Effector memory CD8-positive, alpha-beta T cell (primary cell): ENCODE results near the gene C1QTNF1.
"Not testable (repeated sequence)": the region's sequence is repeated elsewhere in the genome, so short reads cannot be mapped to it uniquely, and the experiment has no call there.

Experiments used
- ATAC-seq: fragments of 150-1000 bp; cut with Tn5 transposase; replicated peaks from 2 replicates; pipeline ENCODE4 v1.10.0; 2021; ENCODE audit warnings: mild to moderate bottlenecking, moderate library complexity
- DNase-seq, 3 experiments: peaks; one replicate each; pipeline ENCODE4 v3.0.0; 2021
- H3K27ac Mint-ChIP-seq, 2 donors: one replicate each; pipeline ENCODE4 v1.8.0; 2022; ENCODE audit warnings: mild to moderate bottlenecking in 2 of 2, mixed read lengths in 2 of 2, moderate library complexity in 2 of 2
- H3K27me3 Mint-ChIP-seq, 2 donors: one replicate each; pipeline ENCODE4 v1.8.0; 2022; ENCODE audit warnings: mixed read lengths in 2 of 2
- H3K36me3 Mint-ChIP-seq: one replicate; pipeline ENCODE4 v1.8.0; 2022; ENCODE audit warnings: mild to moderate bottlenecking, moderate library complexity, mixed read lengths; ENCODE audit not compliant: insufficient read depth
- H3K4me1 Mint-ChIP-seq, 2 donors: one replicate each; pipeline ENCODE4 v1.8.0; 2022; ENCODE audit warnings: low read depth in 2 of 2, mixed read lengths in 2 of 2
- H3K4me3 Mint-ChIP-seq, 2 donors: one replicate each; pipeline ENCODE4 v1.8.0; 2022; ENCODE audit warnings: mild to moderate bottlenecking in 2 of 2, mixed read lengths in 2 of 2, moderate library complexity in 2 of 2
- H3K9me3 Mint-ChIP-seq, 2 donors: one replicate each; pipeline ENCODE4 v1.8.0; 2022; ENCODE audit warnings: mixed read lengths in 2 of 2

The C1QTNF1 gene

DNA sequence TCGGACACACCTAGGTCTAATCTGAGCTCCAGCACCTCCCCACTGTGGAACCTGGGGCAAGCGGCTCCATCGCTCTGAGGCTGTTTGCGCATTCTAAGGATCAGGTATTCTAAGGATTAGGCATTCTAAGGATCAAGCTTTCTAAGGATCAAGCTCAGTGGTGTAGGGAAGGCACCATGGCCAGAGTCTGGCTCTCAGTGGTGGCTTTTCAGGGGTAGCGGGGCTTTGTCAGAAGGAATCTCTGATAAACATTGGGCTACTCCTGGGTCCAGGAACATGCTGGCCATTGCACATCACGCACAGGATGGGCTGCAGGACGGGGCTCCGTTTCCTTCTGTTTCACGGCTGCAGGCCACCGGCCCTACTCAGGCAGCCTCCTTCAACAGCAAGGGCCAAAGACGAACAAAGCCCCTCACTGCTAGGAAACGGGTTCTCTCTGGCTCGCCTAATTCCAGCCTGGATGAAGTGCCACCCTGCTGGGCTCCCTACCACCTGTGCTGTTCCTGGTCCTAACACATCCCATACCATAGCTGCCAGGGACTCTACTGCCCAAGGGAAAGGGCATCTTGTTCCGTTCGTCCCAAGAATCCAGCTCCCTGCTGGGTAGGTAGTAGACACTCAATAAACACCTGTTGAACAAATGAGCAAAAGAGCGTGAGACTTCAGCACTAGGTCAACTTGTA lies 5.5 kb downstream of the C1QTNF1 start:
- ATAC-seq (no peak), DNase-seq (no peak)
- no peaks in the 10 kb centered on the region for H3K9me3 Mint-ChIP-seq
- H3K4me3 Mint-ChIP-seq, result no peak overlapping the region
- peaks cover 55 to 66% of the 10 kb centered on the region in 2 donors for H3K27me3 Mint-ChIP-seq
- H3K27ac Mint-ChIP-seq, result no peak overlapping the region
- peaks cover 3 to 7% of the 10 kb centered on the region in 2 donors for H3K4me1 Mint-ChIP-seq
- H3K36me3 Mint-ChIP-seq, result no peaks in the 10 kb centered on the region

DNA sequence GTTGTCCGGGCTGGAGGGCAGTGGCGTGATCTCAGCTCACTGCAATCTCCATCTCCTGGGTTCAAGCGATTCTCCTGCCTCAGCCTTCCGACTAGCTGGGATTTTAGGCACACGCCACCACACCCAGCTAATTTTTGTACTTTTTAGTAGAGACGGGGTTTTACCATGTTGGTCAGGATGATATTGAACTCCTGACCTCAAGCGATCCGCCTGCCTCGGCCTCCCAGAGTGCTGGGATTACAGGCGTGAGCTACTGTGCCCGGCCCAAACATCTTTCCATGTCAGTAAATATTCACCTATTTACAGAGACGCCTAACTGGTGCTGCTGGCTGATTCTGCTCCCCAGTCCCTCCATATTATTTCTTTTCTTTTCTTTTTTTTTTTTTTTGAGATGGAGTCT lies 6.7 kb downstream of the C1QTNF1 start:
- H3K36me3 Mint-ChIP-seq, H3K27ac Mint-ChIP-seq, ATAC-seq, H3K4me1 Mint-ChIP-seq, DNase-seq, H3K9me3 Mint-ChIP-seq, H3K4me3 Mint-ChIP-seq: not testable (repeated sequence)
- H3K27me3 Mint-ChIP-seq, result peaks cover 49 to 56% of the 10 kb centered on the region in 2 donors

DNA sequence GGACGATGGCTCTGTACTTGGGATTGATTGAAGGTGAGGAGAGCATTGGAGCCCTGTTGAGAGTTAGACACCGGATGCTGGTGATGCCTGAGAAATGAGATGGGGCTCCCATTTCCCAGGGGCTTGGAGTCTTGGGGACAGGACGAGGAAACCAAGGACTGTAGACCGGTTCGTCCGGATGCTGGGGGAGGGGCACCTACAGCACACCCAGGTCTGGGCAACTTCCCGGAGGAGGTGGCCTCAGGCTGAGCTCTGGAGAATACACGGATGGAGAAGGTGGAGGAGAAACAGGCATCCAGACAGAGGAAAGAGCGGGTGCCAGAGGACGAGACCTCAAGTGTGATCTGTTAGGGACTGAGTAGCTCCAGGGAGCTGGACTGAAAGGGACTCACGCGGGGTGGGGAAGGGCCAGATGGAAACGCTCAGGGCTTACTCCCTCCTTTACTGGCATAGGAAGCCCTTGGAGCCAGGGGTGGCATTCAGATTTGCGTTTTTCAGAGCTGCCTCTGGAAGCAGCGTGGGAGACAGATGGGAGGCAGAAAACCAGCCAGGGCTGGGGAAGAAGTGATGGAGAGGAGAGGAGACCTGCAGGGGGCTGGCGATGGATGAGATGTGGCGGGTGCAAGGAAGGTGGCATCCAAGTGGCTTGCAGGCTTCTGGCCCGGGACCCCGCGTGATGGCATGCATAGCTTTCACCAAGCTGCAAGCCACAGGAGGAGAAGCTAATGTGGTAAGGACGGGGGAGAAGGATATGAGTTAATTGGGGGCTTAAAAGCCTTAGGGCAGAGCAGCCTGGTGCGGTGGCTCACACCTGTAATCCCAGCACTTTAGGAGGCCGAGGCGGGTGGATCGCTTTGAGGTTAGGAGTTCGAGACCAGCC lies 8.3 kb downstream of the C1QTNF1 start:
- ATAC-seq (no peak), DNase-seq (no peak)
- H3K4me3 Mint-ChIP-seq, result no peak overlapping the region
- H3K27me3 Mint-ChIP-seq, result peaks cover 39 to 44% of the 10 kb centered on the region in 2 donors
- no peaks in the 10 kb centered on the region for H3K4me1 Mint-ChIP-seq
- H3K36me3 Mint-ChIP-seq, result no peaks in the 10 kb centered on the region
- H3K9me3 Mint-ChIP-seq, result no peaks in the 10 kb centered on the region
- H3K27ac Mint-ChIP-seq, result no peak overlapping the region

DNA sequence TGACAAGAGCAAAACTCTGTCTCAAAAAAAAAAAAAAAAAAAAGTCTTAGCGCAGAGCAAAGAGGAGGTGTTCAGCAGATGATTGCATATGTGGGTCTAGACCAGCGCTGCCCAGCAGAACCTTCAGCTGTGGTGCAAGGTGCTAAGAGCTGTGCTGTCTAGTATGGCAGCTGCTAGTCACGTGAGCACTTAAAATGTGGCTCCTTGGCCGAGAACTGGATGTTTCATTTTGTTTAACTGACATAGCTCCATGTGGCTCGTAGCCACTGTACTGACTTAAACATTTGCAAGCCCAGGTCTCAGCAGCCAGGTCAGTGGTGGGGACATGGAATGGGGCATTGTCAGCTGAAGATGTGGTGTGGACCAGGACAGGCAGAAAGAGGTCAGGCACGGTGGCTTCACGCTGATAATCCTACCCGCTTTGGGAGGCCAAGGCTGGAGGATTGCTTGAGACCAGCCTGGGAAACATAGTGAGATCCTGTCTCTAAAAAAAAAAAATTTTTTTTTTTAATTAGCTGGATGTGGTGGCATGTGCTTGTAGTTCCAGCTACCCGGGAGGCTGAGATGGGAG lies 9.2 kb downstream of the C1QTNF1 start:
- Mint-ChIP-seq H3K4me3 (no peak overlapping the region), H3K27ac (no peak overlapping the region), H3K27me3 (peaks cover 33 to 35% of the 10 kb centered on the region in 2 donors), H3K36me3 (no peaks in the 10 kb centered on the region), H3K9me3 (no peaks in the 10 kb centered on the region), H3K4me1 (no peaks in the 10 kb centered on the region)
- DNase-seq (no peak), ATAC-seq (no peak)

DNA sequence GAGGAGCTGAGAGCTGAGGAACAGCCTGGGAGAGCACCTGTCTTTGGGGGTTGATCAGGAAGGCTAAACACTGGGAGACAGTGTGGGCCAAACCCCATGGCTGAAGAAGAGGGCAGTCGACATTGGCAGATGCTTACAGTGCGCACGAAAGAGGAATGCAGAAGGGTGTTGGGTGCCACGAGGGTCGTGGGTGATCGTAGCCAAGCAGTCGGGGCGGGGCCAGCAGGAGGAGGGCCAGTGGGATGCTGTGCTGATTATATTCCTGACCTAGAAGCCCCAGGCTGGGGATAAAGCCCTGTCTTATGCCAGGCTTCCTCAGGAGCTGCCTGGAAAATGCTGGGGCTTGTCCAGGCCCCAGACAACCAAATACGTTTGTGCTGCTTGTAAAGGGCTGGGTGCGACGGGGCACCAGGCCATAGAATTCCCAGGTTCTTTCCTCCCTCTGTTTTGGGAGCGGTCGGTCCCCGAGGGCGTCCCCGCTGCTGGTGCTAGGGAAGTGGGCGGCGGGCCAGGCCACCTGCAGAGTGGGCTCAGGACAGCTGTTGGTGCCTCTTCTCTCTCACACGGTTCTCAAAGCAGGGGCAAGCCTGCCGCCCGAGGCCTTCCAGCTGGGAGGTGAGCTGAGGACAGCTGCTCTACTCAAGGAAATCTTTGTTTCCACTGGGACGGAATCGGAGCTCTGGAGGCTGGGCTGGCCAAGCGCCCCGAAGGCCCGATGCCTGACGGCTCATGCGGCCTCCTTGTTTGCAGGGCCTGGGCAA lies 10.0 kb downstream of the C1QTNF1 start:
- ATAC-seq (no peak), DNase-seq (no peak)
- Mint-ChIP-seq H3K9me3 (no peaks in the 10 kb centered on the region), H3K36me3 (no peaks in the 10 kb centered on the region), H3K4me1 (no peaks in the 10 kb centered on the region), H3K4me3 (no peak overlapping the region), H3K27me3 (peaks cover 27 to 31% of the 10 kb centered on the region in 2 donors), H3K27ac (no peak overlapping the region)

DNA sequence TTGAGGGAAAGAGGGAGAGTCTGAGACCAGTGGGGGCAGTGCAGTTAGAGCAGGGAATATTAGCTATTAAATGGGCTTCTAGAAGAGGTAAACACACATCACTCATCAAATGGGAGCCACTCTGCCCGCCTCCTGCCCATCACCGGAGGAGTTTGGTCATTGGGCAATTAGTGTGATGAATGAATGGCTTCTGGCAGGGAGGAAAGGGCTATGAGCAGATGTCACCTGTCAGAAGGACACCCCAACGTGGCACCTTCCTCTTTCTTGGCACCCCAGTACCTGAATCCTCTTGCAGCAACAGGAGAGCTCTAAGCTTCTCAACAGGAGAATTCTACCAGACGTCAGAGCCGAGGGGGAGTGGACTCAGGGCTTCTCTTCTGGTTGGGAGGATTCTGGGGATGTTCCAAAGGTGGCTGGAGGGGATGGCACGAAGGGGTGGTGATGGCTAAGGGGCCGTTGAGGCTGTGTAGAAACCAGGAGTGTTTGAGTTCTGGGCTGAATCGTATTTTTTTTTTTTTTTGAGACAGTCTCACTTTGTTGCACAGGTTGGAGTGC lies 11.0 kb downstream of the C1QTNF1 start:
- H3K27ac Mint-ChIP-seq, result no peak overlapping the region
- H3K4me3 Mint-ChIP-seq, result no peak overlapping the region
- DNase-seq, result no peak
- H3K27me3 Mint-ChIP-seq, result peaks cover 26 to 27% of the 10 kb centered on the region in 2 donors
- H3K9me3 Mint-ChIP-seq, result no peaks in the 10 kb centered on the region
- no peak for ATAC-seq
- H3K4me1 Mint-ChIP-seq, result no peaks in the 10 kb centered on the region
- no peaks in the 10 kb centered on the region for H3K36me3 Mint-ChIP-seq

DNA sequence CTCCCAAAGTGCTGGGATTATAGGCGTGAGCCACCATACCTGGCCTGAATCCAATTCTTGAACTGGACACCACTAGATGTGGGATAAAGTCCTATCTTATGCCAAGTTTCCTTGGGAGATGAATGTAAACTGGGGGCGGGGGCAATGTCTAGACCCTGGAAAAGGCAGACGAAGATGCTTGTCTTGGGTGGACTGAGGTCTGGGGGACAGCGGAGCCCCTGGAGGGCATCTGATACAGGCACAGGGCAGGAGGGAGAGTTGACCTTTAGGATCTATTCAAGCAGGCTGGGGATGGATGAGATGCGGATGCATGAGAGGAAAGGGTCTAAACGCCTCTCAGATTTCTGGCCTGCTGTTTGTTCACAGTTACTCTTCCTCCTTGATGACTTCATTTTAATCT lies 11.7 kb downstream of the C1QTNF1 start:
- Mint-ChIP-seq H3K27me3 (peaks cover 19 to 26% of the 10 kb centered on the region in 2 donors), H3K4me1 (no peaks in the 10 kb centered on the region), H3K4me3 (no peak overlapping the region), H3K9me3 (no peaks in the 10 kb centered on the region), H3K36me3 (no peaks in the 10 kb centered on the region), H3K27ac (no peak overlapping the region)
- no peak for ATAC-seq
- DNase-seq, result no peak

DNA sequence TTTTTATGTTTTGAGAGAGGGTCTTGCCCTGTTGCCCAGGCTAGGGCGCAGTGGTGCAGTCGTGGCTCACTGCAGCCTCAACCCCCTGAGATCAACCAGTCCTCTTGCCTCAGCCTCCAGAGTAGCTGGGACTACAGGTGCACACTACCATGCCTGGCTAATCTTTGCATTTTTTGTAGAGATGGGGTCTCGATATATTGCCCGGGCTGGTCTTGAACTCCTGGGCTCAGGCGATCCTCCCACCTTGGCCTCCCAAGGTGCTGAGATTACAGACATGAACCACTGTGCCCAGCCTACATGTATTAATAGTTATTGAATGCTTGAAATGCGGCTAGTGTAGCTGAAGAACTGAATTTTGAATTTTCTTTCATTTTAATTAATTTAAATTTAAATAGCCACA lies 12.2 kb downstream of the C1QTNF1 start:
- Mint-ChIP-seq H3K27ac (no peak overlapping the region), H3K4me1 (no peaks in the 10 kb centered on the region), H3K9me3 (no peaks in the 10 kb centered on the region), H3K27me3 (peaks cover 14 to 21% of the 10 kb centered on the region in 2 donors), H3K4me3 (no peak overlapping the region), H3K36me3 (no peaks in the 10 kb centered on the region)
- no peak for ATAC-seq
- no peak for DNase-seq

DNA sequence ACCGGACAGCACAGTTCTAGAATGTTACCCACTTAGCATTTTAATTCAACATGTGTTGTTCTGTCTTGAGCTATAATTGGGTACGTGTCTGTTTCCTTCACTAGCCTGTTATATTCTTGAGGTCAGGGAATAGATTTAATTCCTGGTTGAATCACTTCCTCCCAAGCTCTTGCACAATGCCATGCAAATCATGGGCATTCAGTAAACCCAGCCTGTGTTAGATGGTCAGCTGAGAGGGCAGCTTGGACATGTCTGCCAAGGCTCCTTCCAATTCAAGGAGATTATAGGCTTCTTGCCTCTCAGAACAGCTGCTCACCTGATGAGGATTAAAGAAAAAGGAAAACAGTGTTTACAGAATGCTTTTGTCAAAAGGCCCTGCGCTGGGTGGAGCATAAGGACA lies 12.6 kb downstream of the C1QTNF1 start:
- no peak for DNase-seq
- peaks cover 10 to 17% of the 10 kb centered on the region in 2 donors for H3K27me3 Mint-ChIP-seq
- no peaks in the 10 kb centered on the region for H3K9me3 Mint-ChIP-seq
- no peak overlapping the region for H3K4me3 Mint-ChIP-seq
- ATAC-seq, result no peak
- no peaks in the 10 kb centered on the region for H3K4me1 Mint-ChIP-seq
- H3K27ac Mint-ChIP-seq, result no peak overlapping the region
- H3K36me3 Mint-ChIP-seq, result no peaks in the 10 kb centered on the region

DNA sequence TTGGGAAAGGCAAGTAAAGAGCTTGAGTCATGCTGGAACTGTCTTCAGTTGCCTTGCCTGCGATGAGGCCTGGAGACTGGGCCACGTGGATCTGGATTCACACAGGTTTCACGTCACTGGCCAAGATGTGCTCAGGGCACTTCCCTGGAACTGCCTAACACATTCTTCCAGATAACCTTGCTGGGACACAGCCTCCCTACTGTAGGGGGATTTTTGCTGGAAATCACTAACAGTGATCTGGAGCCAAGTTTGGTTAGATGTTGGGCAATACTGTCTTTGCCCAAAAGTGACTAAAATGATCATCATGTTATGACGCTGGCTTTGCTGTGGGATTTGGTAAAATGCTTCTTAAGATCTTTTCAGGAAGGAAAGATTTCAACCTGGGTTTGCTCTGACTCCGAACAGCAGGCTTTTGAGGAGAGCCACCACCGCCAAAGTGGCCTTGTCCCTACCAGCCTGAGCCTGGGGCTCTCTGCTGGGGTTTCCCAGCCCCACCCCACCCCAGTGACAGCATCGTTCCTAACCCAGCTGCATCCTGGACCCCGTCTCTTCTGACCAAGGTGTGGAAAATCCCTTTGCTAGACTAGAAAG lies 14.7 kb downstream of the C1QTNF1 start:
- H3K4me1 Mint-ChIP-seq, result peaks cover 0 to 1% of the 10 kb centered on the region in 2 donors
- no peak overlapping the region for H3K27ac Mint-ChIP-seq
- no peaks in the 10 kb centered on the region for H3K9me3 Mint-ChIP-seq
- H3K4me3 Mint-ChIP-seq, result no peak overlapping the region
- no peak for DNase-seq
- no peak for ATAC-seq
- peaks cover 0 to 13% of the 10 kb centered on the region in 2 donors for H3K27me3 Mint-ChIP-seq
- H3K36me3 Mint-ChIP-seq, result no peaks in the 10 kb centered on the region

DNA sequence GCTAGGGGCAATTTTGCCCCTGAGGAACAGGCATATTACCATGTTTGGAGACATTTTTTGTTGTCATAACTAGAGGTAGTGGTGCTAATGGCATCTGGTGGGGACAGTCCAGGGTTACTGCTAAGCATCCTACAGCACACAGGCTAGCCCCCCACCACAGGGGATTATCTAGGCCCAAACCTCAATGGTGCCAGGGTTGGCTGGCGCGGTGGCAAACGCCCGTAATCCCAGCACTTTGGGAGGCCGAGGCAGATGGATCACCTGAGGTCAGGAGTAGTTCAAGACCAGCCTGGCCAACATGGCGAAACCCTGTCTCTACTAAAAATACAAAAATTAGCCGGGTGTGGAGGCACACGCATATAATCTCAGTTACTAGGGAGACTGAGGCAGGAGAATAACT lies 15.2 kb downstream of the C1QTNF1 start:
- Mint-ChIP-seq H3K4me3 (no peak overlapping the region), H3K36me3 (peaks cover under 1% of the 10 kb centered on the region), H3K4me1 (peaks cover 0 to 1% of the 10 kb centered on the region in 2 donors), H3K9me3 (no peaks in the 10 kb centered on the region), H3K27ac (no peak overlapping the region), H3K27me3 (peaks cover 1 to 18% of the 10 kb centered on the region in 2 donors)
- DNase-seq, result no peak
- ATAC-seq, result no peak

DNA sequence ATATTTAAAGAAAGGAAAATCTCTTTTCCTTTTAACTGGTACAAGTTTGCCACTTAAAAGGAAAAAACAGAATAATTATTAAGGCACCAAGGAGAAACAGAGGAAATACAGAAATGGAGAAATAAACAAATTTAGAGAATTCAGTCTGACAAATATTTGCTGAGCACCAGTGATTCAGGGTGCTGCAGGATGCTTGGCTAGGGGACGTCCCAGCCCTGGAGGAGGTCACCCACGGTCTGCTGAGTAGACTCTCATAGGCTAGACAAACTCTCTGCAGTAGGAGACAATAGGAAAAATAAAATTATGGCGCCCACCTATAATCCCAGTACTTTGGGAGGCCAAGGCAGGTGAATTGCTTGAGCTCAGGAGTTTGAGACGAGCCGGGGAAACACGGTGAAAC lies 15.9 kb downstream of the C1QTNF1 start:
- Mint-ChIP-seq H3K4me1 (peaks cover 0 to 2% of the 10 kb centered on the region in 2 donors), H3K27ac (peak overlapping the region in 1 of 2 donors; percentile 68), H3K4me3 (no peak overlapping the region), H3K9me3 (no peaks in the 10 kb centered on the region), H3K27me3 (peaks cover 8 to 25% of the 10 kb centered on the region in 2 donors), H3K36me3 (peaks cover 4% of the 10 kb centered on the region)
- no peak for ATAC-seq
- no peak for DNase-seq
